ENCODE results near the gene TCF7L1. TPM values are rescaled to one million over a fixed set of nuclear protein-coding genes. Genes with fewer than 3 reads are reported as not detected.

Gene TCF7L1
- total RNA-seq (2021; ENCODE audit: unreplicated experiment) (30.4 TPM), Bru-seq, nascent RNA (percentile 80 among the genes with signal in this experiment), BruChase-seq, experiment 1, labeled RNA remaining after a 2-hour chase (percentile 70 among the genes with signal in this experiment), BruChase-seq, experiment 2, labeled RNA remaining after a 6-hour chase (percentile 75 among the genes with signal in this experiment)
- polyA plus RNA-seq (2012; ENCODE audit: insufficient read length) = 40.2 TPM
- long read RNA-seq, partial matches to known transcripts = 18 of 30 reads
- long read RNA-seq, other reads (novel, unspliced or antisense) = 8 of 30 reads

- Histone ChIP-seq H3K27me3 (ENCODE audit: control insufficient read depth, insufficient read depth, low read length) (no peaks in the 10 kb centered on the region), H3K36me3 (ENCODE audit: control insufficient read depth, insufficient read depth, low read length) (no peaks in the 10 kb centered on the region), H3K4me1 (ENCODE audit: control insufficient read depth, insufficient read depth, low read length) (peaks cover 11% of the 10 kb centered on the region), H3K27ac (ENCODE audit: low read length) (peak within 1 kb of the TSS; percentile 80), H3K4me3 (ENCODE audit: low read depth in 2 of 2, low read length in 2 of 2) (peak within 1 kb of the TSS; percentile 61 to 66), H3K9me3 (ENCODE audit: control insufficient read depth, insufficient read depth, low read depth, low read length) (no peaks in the 10 kb centered on the region)
- intact Hi-C loops (cut with micrococcal nuclease; ENCODE audit: unreplicated experiment) = loop anchor here (2.0 to 5.0 kb wide), 2 partner anchors 66 to 154 kb away; no protein-coding TSS in a partner anchor
- DNase-seq (ENCODE audit: low read depth, low spot score) (peak; percentile 15), ATAC-seq (peak; percentile 94)
- ChIA-PET POLR2A (interaction anchor here (0.6 kb wide), 1 partner anchor 187 kb away, joined by 3 read pairs; no protein-coding TSS in a partner anchor), CTCF (interaction anchor here (0.5 to 1.6 kb wide), 5 partner anchors 11 to 168 kb away, joined by 3 to 9 read pairs (median 4); no protein-coding TSS in a partner anchor)
- TF ChIP-seq REST (IDR thresholded peaks at IDR 0.05; ENCODE audit: insufficient read depth in 1 of 2, low read depth in 2 of 2, low read length in 1 of 2) (peak in 1 of 2 experiments; percentile 8; a peak in 1 of 4 replicates), TCF7L2 (IDR thresholded peaks at IDR 0.05; ENCODE audit: low read depth, low read length) (no peak), SIN3A (IDR thresholded peaks at IDR 0.05; ENCODE audit: borderline replicate concordance, insufficient read depth, low read depth, low read length) (no peak), CTCF (IDR thresholded peaks at IDR 0.05) (peak; percentile 95), POLR2AphosphoS5 (IDR thresholded peaks at IDR 0.05; ENCODE audit: low read depth, low read length) (no peak)
- in situ Hi-C loops (cut with HindIII; ENCODE audit: low pct_unique_long_range_greater_than_20kb, low sequenced_read_pairs) = no loop called here
- BruUV-seq (replicated peaks) = no TSS peak
Measured at GRCh38 chr2:85132834-85133637, at the start of gene TCF7L1. Gene TCF7L1, plus strand, starts transcription at chr2:85133392. Its CDS starts 293 bp downstream, at chr2:85133685.

- no peaks in the 10 kb centered on the region for H3K9me3 ChIP-seq (ENCODE audit: control insufficient read depth, insufficient read depth, low read depth, low read length)
- no peak overlapping the region for H3K27ac ChIP-seq (ENCODE audit: low read length)
- peaks cover 6% of the 10 kb centered on the region for H3K27me3 ChIP-seq (ENCODE audit: control insufficient read depth, insufficient read depth, low read length)
- DNase-seq (ENCODE audit: low read depth, low spot score) = no peak
- no peaks in the 10 kb centered on the region for H3K4me1 ChIP-seq (ENCODE audit: control insufficient read depth, insufficient read depth, low read length)
- BruUV-seq (replicated peaks) = no TSS peak
- CTCF ChIA-PET = interaction anchor here (0.6 to 0.9 kb wide), 2 partner anchors 38 to 214 kb away, joined by 3 to 8 read pairs; no protein-coding TSS in a partner anchor
- no peak for ATAC-seq
- POLR2A ChIA-PET = no interaction called here
- H3K36me3 ChIP-seq (ENCODE audit: control insufficient read depth, insufficient read depth, low read length) = no peaks in the 10 kb centered on the region
- no peak overlapping the region for H3K4me3 ChIP-seq (ENCODE audit: low read depth in 2 of 2, low read length in 2 of 2)
- in situ Hi-C loops (cut with HindIII; ENCODE audit: low pct_unique_long_range_greater_than_20kb, low sequenced_read_pairs) (no loop called here), intact Hi-C loops (cut with micrococcal nuclease; ENCODE audit: unreplicated experiment) (no loop called here)
- TF ChIP-seq POLR2AphosphoS5 (IDR thresholded peaks at IDR 0.05; ENCODE audit: low read depth, low read length) (no peak), CTCF (IDR thresholded peaks at IDR 0.05) (no peak), REST (IDR thresholded peaks at IDR 0.05; ENCODE audit: insufficient read depth in 1 of 2, low read depth in 2 of 2, low read length in 1 of 2) (no peak), SIN3A (IDR thresholded peaks at IDR 0.05; ENCODE audit: borderline replicate concordance, insufficient read depth, low read depth, low read length) (no peak), TCF7L2 (IDR thresholded peaks at IDR 0.05; ENCODE audit: low read depth, low read length) (no peak)
Measured at GRCh38 chr2:85085563-85085962, 47.6 kb upstream of the TCF7L1 start.

Measured in Panc1 (cell line).